GM21576 (cell line): ENCODE measurements around the gene RREB1.
A peak's percentile ranks its signal among the peaks of the same experiment; 100 is the strongest.
"Not testable (repeated sequence)": the region's sequence is repeated elsewhere in the genome, so short reads cannot be mapped to it uniquely, and the experiment has no call there.

Experiments
- ATAC-seq: cut with Tn5 transposase; IDR thresholded peaks from one replicate; pipeline ENCODE4 v1.9.1; 2021; ENCODE audit warnings: mild to moderate bottlenecking, moderate library complexity; ENCODE audit not compliant: unreplicated experiment

Gene RREB1

GRCh38 chr6:7144872-7145584 is 37.3 kb downstream of the RREB1 start:
- no peak for ATAC-seq

GRCh38 chr6:7145585-7145884 is 37.8 kb downstream of the RREB1 start:
- no peak for ATAC-seq

GRCh38 chr6:7145885-7146828 is 38.4 kb downstream of the RREB1 start:
- ATAC-seq: peak; percentile 52

GRCh38 chr6:7147051-7147671 is 39.4 kb downstream of the RREB1 start:
- ATAC-seq: no peak

GRCh38 chr6:7148100-7148822 is 40.5 kb downstream of the RREB1 start:
- no peak for ATAC-seq

- no peak for ATAC-seq
Measured at GRCh38 chr6:7150381-7151064, 42.8 kb downstream of the RREB1 start.

GRCh38 chr6:7151381-7151780 is 43.6 kb downstream of the RREB1 start:
- no peak for ATAC-seq

- ATAC-seq: no peak
Measured at GRCh38 chr6:7152462-7152861, 44.7 kb downstream of the RREB1 start.

- ATAC-seq: no peak
Measured at GRCh38 chr6:7153789-7154188, 46.0 kb downstream of the RREB1 start.

GRCh38 chr6:7154341-7155139 is 46.8 kb downstream of the RREB1 start:
- ATAC-seq: peak; percentile 64

- peak; percentile 51 for ATAC-seq
Measured at GRCh38 chr6:7155871-7156579, 48.3 kb downstream of the RREB1 start.

- ATAC-seq: no peak
Measured at GRCh38 chr6:7156643-7157278, 49.0 kb downstream of the RREB1 start.

- not testable (repeated sequence) for ATAC-seq
Measured at GRCh38 chr6:7157307-7157706, 49.5 kb downstream of the RREB1 start.

- ATAC-seq: no peak
Measured at GRCh38 chr6:7157752-7158616, 50.2 kb downstream of the RREB1 start.

GRCh38 chr6:7159790-7160525 is 52.2 kb downstream of the RREB1 start:
- ATAC-seq: no peak

GRCh38 chr6:7161253-7161623 is 53.5 kb downstream of the RREB1 start:
- ATAC-seq: no peak

GRCh38 chr6:7161845-7162244 is 54.1 kb downstream of the RREB1 start:
- ATAC-seq: no peak
